Hematopoietic multipotent progenitor cell treated with erythropoietin and hydrocortisone succinate and interleukin-3 and kit ligand, for 4 days (in vitro differentiated cells): Measurements from ENCODE around the gene TSC2.
A peak's percentile ranks its signal among the peaks of the same experiment; 100 is the strongest.

Experiments used
- DNase-seq: peaks from one replicate; pipeline ENCODE4 v3.0.0-alpha.2; 2015

TSC2 gene

GRCh38 chr16:2047330-2048115, at the start of gene TSC2, which contains the start of gene NTHL1:
Gene TSC2 (plus strand): TSS chr16:2047985. CDS start chr16:2048616, 631 bp downstream.
Gene NTHL1 (minus strand): TSS chr16:2047834. CDS start chr16:2047823, 11 bp downstream.
- peak; percentile 98 for DNase-seq

- DNase-seq, result no peak
Observed at GRCh38 chr16:1998360-1998835, 49.4 kb upstream of the TSC2 start.

- DNase-seq, result no peak
Observed at GRCh38 chr16:1998852-1999801, 48.7 kb upstream of the TSC2 start.

GRCh38 chr16:1999866-2000514, 47.8 kb upstream of the TSC2 start:
- DNase-seq, result no peak

GRCh38 chr16:2001035-2001434, 46.8 kb upstream of the TSC2 start:
- no peak for DNase-seq

- DNase-seq, result no peak
Observed at GRCh38 chr16:2001456-2002355, 46.1 kb upstream of the TSC2 start.

GRCh38 chr16:2002406-2003230, 45.2 kb upstream of the TSC2 start:
- DNase-seq, result no peak

GRCh38 chr16:2003231-2003826, 44.5 kb upstream of the TSC2 start:
- no peak for DNase-seq

GRCh38 chr16:2003827-2004641, 43.8 kb upstream of the TSC2 start:
- DNase-seq, result peak; percentile 97

- no peak for DNase-seq
Observed at GRCh38 chr16:2004795-2005517, 42.8 kb upstream of the TSC2 start.

- DNase-seq, result peak; percentile 90
Observed at GRCh38 chr16:2005646-2006045, 42.1 kb upstream of the TSC2 start.

- no peak for DNase-seq
Observed at GRCh38 chr16:2006317-2006716, 41.5 kb upstream of the TSC2 start.

GRCh38 chr16:2007081-2007836, 40.5 kb upstream of the TSC2 start:
- DNase-seq, result no peak

GRCh38 chr16:2008009-2008526, 39.7 kb upstream of the TSC2 start:
- peak; percentile 90 for DNase-seq

GRCh38 chr16:2008631-2009163, 39.1 kb upstream of the TSC2 start:
- DNase-seq, result peak; percentile 69

- DNase-seq, result peak; percentile 41
Observed at GRCh38 chr16:2009164-2009711, 38.5 kb upstream of the TSC2 start.
